ENCODE results near the gene ANKRD60.

Gene ANKRD60

DNA sequence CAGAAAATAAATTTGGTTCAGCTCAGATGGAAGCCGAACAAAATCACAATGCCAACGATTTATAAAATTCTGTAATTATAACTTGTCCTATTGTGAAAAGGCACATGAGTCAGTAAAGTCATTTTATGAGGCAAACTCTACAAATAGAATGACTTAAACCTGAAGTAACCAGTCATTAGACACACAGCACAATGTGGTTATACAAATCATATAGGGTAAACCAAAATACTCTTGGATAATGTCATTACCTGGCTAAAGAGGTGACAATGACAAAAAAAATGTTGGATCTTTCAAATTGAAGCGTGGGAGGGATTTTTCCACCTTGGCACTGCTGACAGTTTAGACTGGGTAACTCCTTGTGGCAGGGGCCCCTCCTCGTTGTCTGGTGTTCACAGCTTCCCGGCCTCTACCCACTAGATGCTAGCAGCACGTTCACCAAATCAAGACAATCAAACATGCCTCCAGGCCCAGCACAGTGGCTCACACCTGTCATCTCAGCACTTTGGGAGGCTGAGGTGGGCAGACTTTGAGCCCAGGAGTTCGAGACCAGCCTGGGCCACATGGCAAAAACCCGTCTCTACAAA, 5.0 kb downstream of the ANKRD60 start:
- DNase-seq (ENCODE audit: low read depth, low spot score): no peak

DNA sequence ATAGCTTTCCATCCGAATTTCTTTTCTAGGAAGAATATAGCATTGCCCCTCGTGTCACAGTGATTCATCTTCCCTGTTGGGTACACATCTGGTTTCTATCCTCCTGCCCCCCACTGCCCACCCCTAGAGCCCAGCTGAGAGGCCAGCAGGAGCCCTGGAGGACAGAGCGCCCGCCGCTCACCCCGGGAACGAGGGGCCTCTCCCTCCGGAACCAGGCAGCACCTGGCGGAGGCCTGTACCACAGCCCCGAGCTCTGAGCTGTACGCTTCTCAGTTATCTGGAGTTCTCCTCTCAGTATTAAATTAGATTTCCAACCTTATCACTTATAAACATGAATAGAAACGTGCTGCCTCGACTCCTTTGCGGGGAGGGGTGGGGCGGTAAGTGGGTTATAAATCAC, 6.0 kb downstream of the ANKRD60 start:
- DNase-seq (ENCODE audit: low read depth, low spot score): no peak

DNA sequence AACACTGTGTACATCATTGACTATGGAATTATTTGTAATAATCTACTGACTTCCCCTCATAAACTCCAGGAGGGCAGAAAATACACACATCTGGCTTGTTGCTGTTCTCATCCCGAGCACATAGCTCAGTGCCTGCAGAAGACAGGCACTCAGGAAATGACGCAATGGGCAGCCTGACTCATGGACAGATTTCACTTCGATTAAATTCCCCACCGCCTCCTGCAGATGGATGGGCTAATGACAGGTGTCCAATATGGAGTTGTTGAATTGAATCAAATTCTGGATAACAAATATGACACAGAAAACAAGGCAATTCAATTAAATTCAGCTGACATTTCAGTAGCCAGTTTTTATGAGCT, 9.1 kb downstream of the ANKRD60 start:
- no peak for DNase-seq (ENCODE audit: low read depth, low spot score)

DNA sequence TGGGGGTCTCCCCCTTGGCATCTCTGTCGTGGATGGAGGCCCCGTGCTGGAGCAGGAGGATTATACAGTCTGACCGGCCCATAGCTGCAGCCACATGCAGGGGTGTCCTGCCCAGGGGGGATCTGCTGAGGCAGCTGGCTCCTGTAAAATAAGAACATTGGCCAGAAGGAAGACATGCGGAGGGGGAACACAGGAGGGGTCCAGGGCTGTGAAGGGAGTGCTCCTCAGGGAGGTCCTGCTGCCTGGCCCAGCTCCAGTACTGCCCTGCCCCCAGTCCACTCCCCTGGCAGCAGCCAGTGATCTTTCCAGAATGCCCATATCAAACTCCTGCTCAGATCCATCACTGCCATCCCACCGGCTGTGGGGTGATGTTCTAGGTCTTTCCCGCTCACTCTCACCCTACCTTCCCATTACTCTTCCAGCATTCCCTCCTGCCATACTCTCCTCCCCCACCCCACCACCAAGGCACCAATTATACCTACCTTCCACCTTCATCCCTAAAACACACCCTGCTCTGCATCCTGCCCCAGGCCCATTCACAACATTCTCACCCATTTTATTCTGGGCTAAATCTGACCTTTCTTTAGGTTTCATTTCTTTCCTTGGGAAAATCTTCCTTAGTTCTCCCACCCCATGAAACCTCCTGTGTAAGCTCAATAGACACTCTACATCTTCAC, 9.7 kb downstream of the ANKRD60 start:
- DNase-seq (ENCODE audit: low read depth, low spot score): no peak

DNA sequence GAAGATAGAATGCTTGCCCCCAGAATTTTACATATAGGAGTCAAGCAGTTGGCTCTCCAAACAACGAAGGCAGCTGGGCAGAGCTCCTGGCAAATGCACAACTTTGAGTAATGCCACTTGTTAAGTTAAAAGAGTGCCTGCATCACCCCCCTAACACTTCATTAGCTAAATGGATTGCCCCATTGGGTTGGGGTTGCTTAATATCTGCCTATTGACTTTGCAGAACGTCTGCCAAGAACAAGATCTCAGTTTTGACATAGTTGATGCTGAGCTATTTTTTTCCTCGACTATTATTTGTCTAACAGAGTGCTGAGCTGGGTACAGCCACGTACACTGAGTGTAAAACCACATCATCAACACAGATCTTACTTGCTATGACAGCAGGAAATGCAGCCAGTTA, 12.1 kb downstream of the ANKRD60 start:
- DNase-seq (ENCODE audit: low read depth, low spot score): no peak

GRCh38 chr20:58215116-58215515, 13.3 kb downstream of the ANKRD60 start:
- no peak for DNase-seq (ENCODE audit: low read depth, low spot score)

DNA sequence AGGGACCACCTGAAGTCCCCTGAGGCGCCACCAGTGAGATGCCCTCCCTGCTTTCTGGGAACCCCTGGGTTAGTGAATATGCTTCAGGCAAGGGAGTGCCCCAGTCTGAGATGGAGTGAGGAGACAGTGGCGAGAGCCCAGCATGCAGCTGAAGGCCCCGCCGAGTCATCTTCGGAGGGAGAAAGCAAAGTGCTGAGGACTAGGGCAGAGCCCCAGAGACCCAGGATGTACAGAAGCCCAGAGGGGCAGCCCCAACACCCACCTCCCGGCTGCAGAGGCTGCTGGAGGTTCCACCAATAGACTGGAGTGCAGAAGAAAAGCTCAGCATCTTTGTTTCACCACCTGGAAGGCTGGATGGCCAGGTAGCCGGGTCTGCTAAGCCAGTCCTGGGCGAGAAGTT, 14.1 kb downstream of the ANKRD60 start:
- no peak for DNase-seq (ENCODE audit: low read depth, low spot score)

DNA sequence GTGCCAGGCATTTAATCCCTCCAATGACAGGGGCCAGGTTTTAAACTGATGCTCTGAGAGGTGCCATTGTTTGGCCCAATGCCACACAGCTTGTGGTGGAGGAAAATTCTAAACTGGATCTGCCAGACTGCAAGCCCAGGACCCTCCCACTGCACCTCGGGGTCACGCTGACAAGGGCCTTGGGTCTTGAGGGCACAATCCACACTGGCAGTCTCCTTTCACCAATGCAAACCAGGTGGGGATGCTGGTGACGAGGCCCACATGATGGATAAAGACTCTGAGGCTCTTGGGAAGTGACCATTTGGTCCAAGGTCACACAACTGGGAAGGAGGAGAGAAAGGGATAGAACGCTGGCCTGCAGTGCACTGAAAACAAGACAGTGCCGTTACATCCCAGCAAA, 14.7 kb downstream of the ANKRD60 start:
- no peak for DNase-seq (ENCODE audit: low read depth, low spot score)

- DNase-seq (ENCODE audit: low read depth, low spot score): no peak
Observed at GRCh38 chr20:58213121-58213520, 15.3 kb downstream of the ANKRD60 start.

DNA sequence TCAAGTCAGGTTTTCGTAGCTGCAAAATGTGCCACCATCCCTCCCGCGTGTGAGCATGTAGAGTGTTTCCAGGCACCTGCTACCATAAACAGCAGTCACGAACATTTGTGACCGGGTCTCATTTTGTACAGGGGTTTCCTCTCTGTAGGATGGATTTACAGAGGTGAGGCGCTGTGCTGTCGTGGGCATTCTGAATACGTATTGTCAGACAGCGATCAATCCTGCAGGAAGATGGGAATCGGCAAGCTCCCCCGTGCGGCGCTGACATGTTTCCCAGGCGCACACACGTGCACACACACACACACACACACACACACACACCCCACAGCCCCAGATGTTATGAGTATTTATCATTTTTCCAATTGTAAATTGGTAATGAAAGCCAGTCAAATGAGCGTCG, 15.8 kb downstream of the ANKRD60 start:
- no peak for DNase-seq (ENCODE audit: low read depth, low spot score)

GRCh38 chr20:58210398-58210747, 18.1 kb downstream of the ANKRD60 start:
- DNase-seq (ENCODE audit: low read depth, low spot score): no peak

GRCh38 chr20:58209652-58210397, 18.6 kb downstream of the ANKRD60 start:
- no peak for DNase-seq (ENCODE audit: low read depth, low spot score)

GRCh38 chr20:58208944-58209343, 19.5 kb downstream of the ANKRD60 start:
- DNase-seq (ENCODE audit: low read depth, low spot score): no peak

- no peak for DNase-seq (ENCODE audit: low read depth, low spot score)
Observed at GRCh38 chr20:58205850-58206249, 22.6 kb downstream of the ANKRD60 start.

DNA sequence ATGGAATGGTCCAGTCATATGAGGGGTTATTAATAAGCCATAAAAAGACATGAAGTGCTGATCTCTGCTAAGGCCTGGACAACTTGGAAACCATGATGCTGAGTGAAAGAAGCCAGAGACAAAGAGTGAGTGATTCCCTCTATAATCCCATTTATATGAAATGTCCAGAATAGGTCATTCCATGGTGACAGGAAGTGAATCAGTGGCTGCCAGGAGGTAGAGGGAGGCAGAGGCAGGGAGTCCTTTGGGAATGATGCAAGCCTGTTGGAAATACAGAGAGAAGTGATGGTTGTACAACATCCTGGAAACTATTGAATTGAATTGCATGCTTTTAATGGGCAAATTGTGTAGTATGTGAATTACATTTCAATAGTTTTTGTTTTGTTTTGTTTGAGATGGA, 26.4 kb downstream of the ANKRD60 start:
- no peak for DNase-seq (ENCODE audit: low read depth, low spot score)

DNA sequence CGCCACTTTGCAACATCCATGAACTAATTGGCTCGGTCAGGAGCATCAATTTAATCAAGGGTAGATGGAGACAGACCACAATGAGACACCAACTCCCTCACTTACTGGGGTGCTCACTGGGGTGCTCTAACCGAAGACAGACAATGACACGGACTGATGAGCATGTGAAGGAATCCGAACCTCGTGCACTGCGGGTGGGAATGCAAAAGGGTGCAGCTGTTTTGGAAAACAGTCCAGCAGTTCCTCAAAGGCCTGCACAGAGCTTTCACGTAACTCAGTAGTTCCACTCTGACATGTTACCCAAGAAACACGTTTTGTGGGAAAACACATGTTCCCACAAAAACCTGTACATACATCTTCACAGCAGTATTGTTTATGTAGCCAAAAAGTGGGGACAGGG, 26.8 kb downstream of the ANKRD60 start:
- no peak for DNase-seq (ENCODE audit: low read depth, low spot score)

- no peak for DNase-seq (ENCODE audit: low read depth, low spot score)
Observed at GRCh38 chr20:58199469-58199868, 29.0 kb downstream of the ANKRD60 start.

GRCh38 chr20:58198901-58199355, 29.5 kb downstream of the ANKRD60 start:
- no peak for DNase-seq (ENCODE audit: low read depth, low spot score)

DNA sequence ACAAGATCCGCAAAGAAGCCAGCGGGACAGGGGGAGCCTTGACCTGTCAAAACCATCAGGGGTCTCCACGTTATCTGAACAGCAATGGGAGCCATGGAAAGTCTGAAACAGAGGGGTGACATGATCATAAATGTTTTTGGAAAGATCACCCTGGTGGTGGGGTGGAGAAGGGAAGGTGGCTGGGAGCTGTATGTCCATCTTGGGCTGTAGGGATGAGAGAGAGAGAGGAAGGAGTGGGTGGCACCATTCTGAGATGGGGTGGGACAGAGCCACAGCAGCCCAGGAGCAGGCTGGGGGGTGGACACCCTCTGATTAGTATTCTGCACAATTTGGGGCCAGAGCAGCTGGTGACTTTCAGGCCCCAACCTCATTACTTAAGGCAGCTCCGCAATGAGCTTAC, 30.1 kb downstream of the ANKRD60 start:
- DNase-seq (ENCODE audit: low read depth, low spot score): no peak

- DNase-seq (ENCODE audit: low read depth, low spot score): no peak
Observed at GRCh38 chr20:58197185-58197469, 31.3 kb downstream of the ANKRD60 start.

- no peak for DNase-seq (ENCODE audit: low read depth, low spot score)
Observed at GRCh38 chr20:58196402-58197184, 31.9 kb downstream of the ANKRD60 start.

GRCh38 chr20:58195047-58195446, 33.4 kb downstream of the ANKRD60 start:
- DNase-seq (ENCODE audit: low read depth, low spot score): no peak

Measured in iPS DF 19.7 (cell line).